Keratinocyte (primary cell): Measurements from ENCODE around the gene KNOP1.

Experiments
- EZH2 ChIP-seq: IDR thresholded peaks from one replicate; pipeline ENCODE4 v1.6.1; 2012; ENCODE audit warnings: inconsistent platforms, mild to moderate bottlenecking, low read length, moderate library complexity
- TF ChIP-seq, protein P1 (sequence below), 3 experiments: IDR thresholded peaks in 1 of 3; conservative IDR thresholded peaks in 1 of 3; optimal IDR thresholded peaks in 1 of 3; 2 replicates in 2 of 3; 3 replicates in 1 of 3; pipeline versions ENCODE3 to v1.5.1; 2011; ENCODE audit warnings: low read length in 3 of 3, mild to moderate bottlenecking in 3 of 3, moderate library complexity in 2 of 3, control low read depth in 1 of 3, inconsistent platforms in 1 of 3; ENCODE audit not compliant: insufficient read depth in 2 of 3; ENCODE audit errors: extremely low read depth in 1 of 3

DNA sequence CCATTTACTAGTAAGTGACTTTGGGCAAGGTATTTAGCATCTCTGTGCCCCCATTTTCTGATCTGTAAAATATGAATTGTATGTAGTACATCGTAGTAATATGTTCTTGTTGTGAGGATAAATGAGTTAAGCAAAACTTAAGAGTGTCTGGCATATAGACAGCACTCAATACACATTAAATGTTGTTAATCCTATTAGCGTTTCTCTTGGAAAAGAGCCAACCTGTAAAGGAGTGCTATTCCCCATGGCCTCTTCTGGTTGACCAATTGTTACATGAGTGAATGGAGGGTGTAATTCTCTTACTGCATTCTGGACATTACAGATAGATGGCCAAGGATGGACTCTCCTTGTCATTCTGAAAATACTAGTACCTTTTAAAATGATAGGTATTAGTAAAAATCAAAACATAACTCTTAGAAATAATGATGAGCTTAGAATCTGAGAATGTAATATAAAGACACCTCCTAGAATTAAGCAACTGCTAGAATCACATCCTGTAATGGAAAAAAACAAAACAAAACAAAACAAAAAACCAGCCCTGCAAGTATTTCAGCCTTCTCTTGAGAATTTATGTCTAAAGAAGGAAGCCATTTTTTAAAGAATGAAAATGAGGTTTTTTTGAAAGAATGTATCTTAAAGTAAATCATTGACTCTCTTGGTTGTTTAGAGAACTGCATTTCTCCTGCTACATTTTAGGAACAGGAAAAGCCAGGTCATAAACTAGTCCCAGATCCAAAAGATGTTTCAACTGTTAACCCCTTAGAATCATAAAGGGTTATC is 30.6 kb upstream of the KNOP1 start:
- TF ChIP-seq EZH2 = no peak
- TF ChIP-seq, protein P1, sequence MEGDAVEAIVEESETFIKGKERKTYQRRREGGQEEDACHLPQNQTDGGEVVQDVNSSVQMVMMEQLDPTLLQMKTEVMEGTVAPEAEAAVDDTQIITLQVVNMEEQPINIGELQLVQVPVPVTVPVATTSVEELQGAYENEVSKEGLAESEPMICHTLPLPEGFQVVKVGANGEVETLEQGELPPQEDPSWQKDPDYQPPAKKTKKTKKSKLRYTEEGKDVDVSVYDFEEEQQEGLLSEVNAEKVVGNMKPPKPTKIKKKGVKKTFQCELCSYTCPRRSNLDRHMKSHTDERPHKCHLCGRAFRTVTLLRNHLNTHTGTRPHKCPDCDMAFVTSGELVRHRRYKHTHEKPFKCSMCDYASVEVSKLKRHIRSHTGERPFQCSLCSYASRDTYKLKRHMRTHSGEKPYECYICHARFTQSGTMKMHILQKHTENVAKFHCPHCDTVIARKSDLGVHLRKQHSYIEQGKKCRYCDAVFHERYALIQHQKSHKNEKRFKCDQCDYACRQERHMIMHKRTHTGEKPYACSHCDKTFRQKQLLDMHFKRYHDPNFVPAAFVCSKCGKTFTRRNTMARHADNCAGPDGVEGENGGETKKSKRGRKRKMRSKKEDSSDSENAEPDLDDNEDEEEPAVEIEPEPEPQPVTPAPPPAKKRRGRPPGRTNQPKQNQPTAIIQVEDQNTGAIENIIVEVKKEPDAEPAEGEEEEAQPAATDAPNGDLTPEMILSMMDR (optimal IDR thresholded peaks at IDR 0.05 in 1 of 3, IDR thresholded peaks at IDR 0.05 in 1 of 3, conservative IDR thresholded peaks at IDR 0.05 in 1 of 3; ENCODE audit: extremely low read depth in 1 of 3, insufficient read depth in 2 of 3, low read length in 3 of 3) = no peak
